Esophagus muscularis mucosa (tissue), 3 donors: ENCODE data around the gene B4GALT1.

ENCODE experiments used
- CTCF ChIP-seq, 3 experiments: fragments of 200-600 bp in 2 of 3; fragments of 450-650 bp in 1 of 3; sonication (generic) in 2 of 3; IDR thresholded peaks; one replicate each; pipeline ENCODE4 v1.5.1; 2017 to 2019; ENCODE audit warnings: antibody characterized with exemption in 3 of 3, mild to moderate bottlenecking in 2 of 3, moderate library complexity in 1 of 3
- POLR2AphosphoS5 ChIP-seq, 2 donors: sonication (generic); formaldehyde crosslinking; IDR thresholded peaks; one replicate each; pipeline ENCODE4 v1.6.1; 2017; ENCODE audit warnings: antibody characterized with exemption in 2 of 2

GRCh38 chr9:33178972-33179697, 12.0 kb upstream of the B4GALT1 start:
- no peak for TF ChIP-seq POLR2AphosphoS5 (IDR thresholded peaks at IDR 0.05)
- TF ChIP-seq CTCF (IDR thresholded peaks at IDR 0.05), result no peak
